ENCODE measurements around the gene UBE2E2. TPM values are rescaled to one million over a fixed set of nuclear protein-coding genes. Genes with fewer than 3 reads are reported as not detected.

The UBE2E2 gene
- total RNA-seq, 4 donors from 2014 or later: 7.9 to 44.7 (median 26.6) TPM

DNA sequence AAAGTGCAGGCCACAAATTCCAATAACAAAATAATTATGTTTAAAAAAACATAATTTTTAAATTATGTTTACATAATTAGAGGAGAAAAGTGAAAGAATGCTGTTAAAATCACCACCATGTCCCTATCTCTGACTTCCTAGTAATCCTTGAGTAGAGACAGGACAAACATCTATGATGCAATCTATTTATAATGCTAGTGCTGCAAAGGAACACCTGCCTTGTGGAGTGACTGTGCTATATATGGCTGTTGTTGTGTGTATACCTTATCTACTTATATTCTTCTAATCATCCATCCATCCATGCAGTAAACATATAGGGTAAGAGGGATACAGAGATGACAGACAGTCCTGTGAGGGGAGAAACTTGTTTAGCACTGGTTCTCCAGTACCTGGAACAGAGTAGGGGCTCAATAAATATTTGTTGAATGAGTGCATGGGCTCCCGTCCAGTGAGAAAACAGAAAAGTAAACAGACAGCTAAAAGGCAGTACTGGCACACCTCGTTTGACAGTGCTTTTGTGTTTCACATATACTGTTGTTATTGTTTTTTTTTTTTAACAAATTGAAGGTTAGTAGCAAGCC lies 373.3 kb downstream of the UBE2E2 start:
- H3K4me1 ChIP-seq: no peaks in the 10 kb centered on the region
- H3K27me3 ChIP-seq: no peaks in the 10 kb centered on the region
- H3K27ac ChIP-seq: peak overlapping the region in 3 of 4 donors; percentile 7 to 32 (median 16)
- no peak overlapping the region for H3K4me3 ChIP-seq
- no peaks in the 10 kb centered on the region for H3K9me3 ChIP-seq
- no peaks in the 10 kb centered on the region for H3K36me3 ChIP-seq
- DNase-seq (no peak), ATAC-seq (peak; percentile 80 to 88)
- TF ChIP-seq POLR2A (IDR thresholded peaks at IDR 0.05): no peak
- TF ChIP-seq, protein P1, sequence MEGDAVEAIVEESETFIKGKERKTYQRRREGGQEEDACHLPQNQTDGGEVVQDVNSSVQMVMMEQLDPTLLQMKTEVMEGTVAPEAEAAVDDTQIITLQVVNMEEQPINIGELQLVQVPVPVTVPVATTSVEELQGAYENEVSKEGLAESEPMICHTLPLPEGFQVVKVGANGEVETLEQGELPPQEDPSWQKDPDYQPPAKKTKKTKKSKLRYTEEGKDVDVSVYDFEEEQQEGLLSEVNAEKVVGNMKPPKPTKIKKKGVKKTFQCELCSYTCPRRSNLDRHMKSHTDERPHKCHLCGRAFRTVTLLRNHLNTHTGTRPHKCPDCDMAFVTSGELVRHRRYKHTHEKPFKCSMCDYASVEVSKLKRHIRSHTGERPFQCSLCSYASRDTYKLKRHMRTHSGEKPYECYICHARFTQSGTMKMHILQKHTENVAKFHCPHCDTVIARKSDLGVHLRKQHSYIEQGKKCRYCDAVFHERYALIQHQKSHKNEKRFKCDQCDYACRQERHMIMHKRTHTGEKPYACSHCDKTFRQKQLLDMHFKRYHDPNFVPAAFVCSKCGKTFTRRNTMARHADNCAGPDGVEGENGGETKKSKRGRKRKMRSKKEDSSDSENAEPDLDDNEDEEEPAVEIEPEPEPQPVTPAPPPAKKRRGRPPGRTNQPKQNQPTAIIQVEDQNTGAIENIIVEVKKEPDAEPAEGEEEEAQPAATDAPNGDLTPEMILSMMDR (IDR thresholded peaks at IDR 0.05 in 4 of 5, conservative IDR thresholded peaks at IDR 0.05 in 1 of 5): no peak
- intact Hi-C loops (cut with DNase I; ENCODE audit: low total_unique reads) (no loop called here), in situ Hi-C loops (cut with MboI; ENCODE audit: low sequenced_read_pairs in 4 of 4) (no loop called here)

DNA sequence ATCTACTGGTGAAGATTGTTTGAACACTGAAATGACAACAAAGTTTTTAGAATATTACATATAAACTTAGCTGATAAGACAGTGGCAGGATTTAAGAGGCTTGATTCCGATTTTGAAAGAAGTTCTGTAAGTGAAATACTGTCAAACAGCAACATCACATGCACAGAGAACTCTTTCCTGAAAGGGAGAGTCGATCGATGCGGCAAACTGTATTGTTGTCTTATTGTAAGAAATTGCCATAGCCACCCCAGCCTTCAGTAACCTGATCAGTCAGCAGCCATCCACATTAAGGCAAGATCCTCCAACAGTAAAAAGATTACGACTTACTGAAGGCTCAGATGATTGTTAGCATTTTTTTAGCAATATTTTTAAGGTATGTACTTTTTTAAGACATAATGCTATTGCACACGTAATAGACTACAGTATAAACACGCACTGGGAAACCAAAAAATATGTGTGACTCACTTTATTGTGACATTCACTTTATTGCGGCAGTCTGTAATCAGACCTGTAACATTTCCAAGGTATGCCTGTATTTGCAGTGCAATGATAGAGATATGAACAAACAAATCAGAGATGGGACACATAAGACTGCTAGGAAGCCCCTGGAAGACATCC lies 377.1 kb downstream of the UBE2E2 start:
- in situ Hi-C loops (cut with MboI; ENCODE audit: low sequenced_read_pairs in 4 of 4) (no loop called here), intact Hi-C loops (cut with DNase I; ENCODE audit: low total_unique reads) (no loop called here)
- DNase-seq (no peak), ATAC-seq (peak; percentile 42 to 87)
- Histone ChIP-seq H3K27ac (peak overlapping the region in 1 of 4 donors; percentile 9), H3K9me3 (no peaks in the 10 kb centered on the region), H3K4me3 (no peak overlapping the region), H3K4me1 (no peaks in the 10 kb centered on the region), H3K27me3 (no peaks in the 10 kb centered on the region), H3K36me3 (no peaks in the 10 kb centered on the region)
- no peak for TF ChIP-seq POLR2A (IDR thresholded peaks at IDR 0.05)
- TF ChIP-seq, protein P1 (IDR thresholded peaks at IDR 0.05 in 4 of 5, conservative IDR thresholded peaks at IDR 0.05 in 1 of 5): no peak

DNA sequence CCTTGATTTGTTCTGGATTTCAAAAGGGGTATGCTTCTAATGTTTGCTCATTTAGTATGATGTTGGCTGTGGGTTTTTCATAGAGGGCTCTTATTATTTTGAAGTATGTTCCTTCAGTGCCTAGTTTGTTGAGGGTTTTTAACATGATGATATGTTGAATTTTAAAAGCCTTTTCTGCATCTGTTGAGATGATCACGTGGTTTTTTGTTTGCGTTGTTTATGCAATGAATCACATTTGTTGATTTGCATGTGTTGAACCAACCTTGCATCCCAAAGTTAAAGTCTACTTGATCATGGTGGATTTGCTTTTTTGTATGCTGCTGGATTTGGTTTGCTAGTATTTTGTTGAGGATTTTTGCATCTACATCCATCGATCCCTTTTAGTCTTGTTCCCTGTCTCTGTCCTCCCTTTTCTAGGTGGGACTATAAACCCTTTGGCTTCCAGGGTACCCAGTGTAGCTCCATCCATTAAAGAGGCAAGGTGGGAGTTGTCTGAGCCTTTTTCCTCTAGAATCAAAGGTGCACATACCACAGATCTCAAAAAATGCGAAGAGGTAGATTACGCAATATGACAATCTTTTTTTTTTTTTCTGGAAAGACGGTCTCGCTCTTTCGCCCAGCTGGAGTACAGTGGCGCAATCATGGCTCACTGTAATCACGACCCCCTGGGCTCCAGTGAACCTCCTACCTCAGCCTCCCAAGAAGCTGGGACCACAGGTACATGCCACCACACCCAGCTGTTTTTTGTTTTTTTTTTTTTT lies 381.0 kb downstream of the UBE2E2 start:
- TF ChIP-seq, protein P1 (IDR thresholded peaks at IDR 0.05 in 4 of 5, conservative IDR thresholded peaks at IDR 0.05 in 1 of 5): no peak
- TF ChIP-seq POLR2A (IDR thresholded peaks at IDR 0.05): no peak
- in situ Hi-C loops (cut with MboI; ENCODE audit: low sequenced_read_pairs in 4 of 4) (no loop called here), intact Hi-C loops (cut with DNase I; ENCODE audit: low total_unique reads) (no loop called here)
- DNase-seq (no peak), ATAC-seq (no peak)
- H3K4me3 ChIP-seq: no peak overlapping the region
- H3K4me1 ChIP-seq: no peaks in the 10 kb centered on the region
- H3K27me3 ChIP-seq: no peaks in the 10 kb centered on the region
- no peaks in the 10 kb centered on the region for H3K36me3 ChIP-seq
- no peaks in the 10 kb centered on the region for H3K9me3 ChIP-seq
- H3K27ac ChIP-seq: no peak overlapping the region

DNA sequence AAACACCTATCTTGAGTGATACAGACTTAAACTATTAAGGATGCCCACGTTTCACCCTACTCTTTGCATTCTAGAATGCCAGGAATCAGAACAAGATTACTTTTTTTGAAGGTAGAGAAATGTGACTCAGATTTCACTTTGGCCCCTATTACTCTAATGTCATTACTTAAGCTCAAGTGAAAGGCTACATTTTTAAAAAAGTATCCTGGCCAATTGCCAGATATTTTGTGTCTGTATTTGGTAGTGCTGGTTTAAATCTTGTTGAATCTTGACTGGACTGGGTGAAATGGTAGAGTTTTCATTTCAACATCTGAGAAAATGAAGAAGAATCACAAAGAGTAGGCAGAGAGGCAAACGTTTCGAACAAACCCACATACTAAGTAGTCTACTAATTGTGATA lies 384.4 kb downstream of the UBE2E2 start:
- no peaks in the 10 kb centered on the region for H3K36me3 ChIP-seq
- no peak overlapping the region for H3K27ac ChIP-seq
- H3K9me3 ChIP-seq: no peaks in the 10 kb centered on the region
- no peaks in the 10 kb centered on the region for H3K27me3 ChIP-seq
- DNase-seq (no peak), ATAC-seq (no peak)
- intact Hi-C loops (cut with DNase I; ENCODE audit: low total_unique reads): no loop called here
- TF ChIP-seq, protein P1 (IDR thresholded peaks at IDR 0.05 in 4 of 5, conservative IDR thresholded peaks at IDR 0.05 in 1 of 5): no peak
- no peak for TF ChIP-seq POLR2A (IDR thresholded peaks at IDR 0.05)
- in situ Hi-C loops (cut with MboI; ENCODE audit: low sequenced_read_pairs in 4 of 4): no loop called here
- H3K4me1 ChIP-seq: peaks cover 4 to 6% of the 10 kb centered on the region in 2 donors
- H3K4me3 ChIP-seq: no peak overlapping the region

All from gastrocnemius medialis (tissue), 4 donors.